K562 (cell line): Measurements from ENCODE around the gene AFF3. TPM values are rescaled to one million over a fixed set of nuclear protein-coding genes. Genes with fewer than 3 reads are reported as not detected.

Source experiments
- ATAC-seq: fragments of 200-7000 bp; cut with Tn5 transposase; 3 replicates; pipeline ENCODE4 v1.9.1; 2020; ENCODE audit warnings: moderate library complexity
- BruUV-seq: library from RNA; stranded (reverse); fragments of 400-500 nt; replicated peaks from 2 replicates; lab custom pipeline; 2021; lab: Mats Ljungman, UMichigan
- CTCF ChIA-PET: fragments of 300-600 bp; formaldehyde crosslinking; extraction: SDS; loops from one replicate; lab custom pipeline; 2021; ENCODE audit warnings: low intra/inter-chr PET ratio; lab: Yijun Ruan, JAX
- POLR2A ChIA-PET: fragments of 300-600, 350-650 bp; sonication (Branson Sonifier 250); formaldehyde crosslinking; extraction: SDS; loops from one replicate; lab custom pipeline; 2021; ENCODE audit warnings: antibody characterized with exemption, inconsistent platforms; lab: Yijun Ruan, JAX
- DNase-seq, 4 experiments: peaks; one replicate each; pipeline versions ENCODE4 v3.0.0 to v3.0.0-alpha.2; 2011 to 2018; ENCODE audit warnings: low spot score in 3 of 4, mixed read lengths in 3 of 4; ENCODE audit errors: extremely low read depth in 1 of 4
- FAIRE-seq: peaks from 2 replicates; lab custom pipeline; 2011; peaks lifted over from hg19 to GRCh38; lab: Jason Lieb, UNC
- H2AFZ ChIP-seq: 2 replicates; pipeline ENCODE4 v1.6.0; 2011; ENCODE audit warnings: low read depth, low read length, control low read depth, inconsistent platforms
- H3K27ac ChIP-seq: fragments of 200-600 bp; 3 replicates; pipeline ENCODE4 v1.8.0; 2011; ENCODE audit warnings: low read depth, mild to moderate bottlenecking, control low read depth, inconsistent platforms, low read length, moderate library complexity, mixed read lengths; ENCODE audit errors: extremely low read depth
- H3K27me3 ChIP-seq, 2 experiments: fragments of 300-600 bp in 1 of 2; 2 replicates in 1 of 2; 3 replicates in 1 of 2; pipeline versions ENCODE4 v1.6.0 to v1.8.0; 2011; ENCODE audit warnings: inconsistent platforms in 2 of 2, low read length in 2 of 2, mild to moderate bottlenecking in 1 of 2, mixed read lengths in 1 of 2, moderate library complexity in 1 of 2; ENCODE audit not compliant: control insufficient read depth in 2 of 2, insufficient read depth in 2 of 2
- H3K36me3 ChIP-seq: fragments of 300-600 bp; 3 replicates; pipeline ENCODE4 v1.8.0; 2011; ENCODE audit warnings: mild to moderate bottlenecking, low read length, inconsistent platforms; ENCODE audit not compliant: control insufficient read depth, insufficient read depth
- H3K4me1 ChIP-seq, 2 experiments: fragments of 200-600 bp in 1 of 2; replicated peaks in 1 of 2; 2 replicates in 1 of 2; 3 replicates in 1 of 2; pipeline versions ENCODE4 v1.5.1 to v1.8.0; 2011; ENCODE audit warnings: inconsistent platforms in 2 of 2, low read length in 2 of 2, mild to moderate bottlenecking in 1 of 2, mixed read lengths in 1 of 2, moderate library complexity in 1 of 2; ENCODE audit not compliant: control insufficient read depth in 2 of 2, insufficient read depth in 2 of 2
- H3K4me2 ChIP-seq: 2 replicates; pipeline ENCODE4 v1.6.1; 2011; ENCODE audit warnings: low read length, control low read depth, inconsistent platforms, mixed read lengths; ENCODE audit not compliant: insufficient read depth
- H3K4me3 ChIP-seq: fragments of 200-600 bp; sonication (generic), shearing (Covaris generic); 2 replicates; pipeline ENCODE4 v1.5.1; 2016; ENCODE audit warnings: control low read depth, inconsistent platforms
- H3K79me2 ChIP-seq: fragments of 200-600 bp; 3 replicates; pipeline ENCODE4 v1.8.0; 2011; ENCODE audit warnings: low read length, inconsistent platforms; ENCODE audit not compliant: control insufficient read depth, insufficient read depth
- H3K9ac ChIP-seq, 2 experiments: 2 replicates each; pipeline versions ENCODE4 v1.6.0 to v1.6.1; 2011; ENCODE audit warnings: low read depth in 2 of 2, low read length in 2 of 2, control low read depth in 1 of 2, inconsistent platforms in 1 of 2, mild to moderate bottlenecking in 1 of 2, mixed read lengths in 1 of 2; ENCODE audit not compliant: insufficient read depth in 1 of 2
- H3K9me1 ChIP-seq: one replicate; pipeline ENCODE4 v1.6.0; 2011; ENCODE audit warnings: inconsistent platforms, mild to moderate bottlenecking, low read length, moderate library complexity; ENCODE audit not compliant: control insufficient read depth, insufficient read depth
- H3K9me3 ChIP-seq: replicated peaks from 2 replicates; pipeline ENCODE4 v1.5.1; 2011; ENCODE audit warnings: low read depth, low read length, inconsistent platforms; ENCODE audit not compliant: control insufficient read depth, insufficient read depth
- H4K20me1 ChIP-seq: replicated peaks from 2 replicates; pipeline ENCODE4 v1.6.1; 2011; ENCODE audit warnings: low read length, inconsistent platforms, mixed read lengths; ENCODE audit not compliant: control insufficient read depth, insufficient read depth
- FOXA3 ChIP-seq, 2 experiments: fragments of 450-650 bp in 1 of 2; sonication (generic) in 1 of 2; formaldehyde crosslinking; IDR thresholded peaks in 1 of 2; conservative IDR thresholded peaks in 1 of 2; 2 replicates each; pipeline versions ENCODE4 v1.4.0 to v1.8.0; 2020 to 2022; ENCODE audit warnings: mild to moderate bottlenecking in 2 of 2, missing genetic modification reagents in 1 of 2
- FOXJ2 ChIP-seq: fragments of 200-800 bp; sonication (Bioruptor generic); IDR thresholded peaks from 2 replicates; pipeline ENCODE4 v1.6.1; 2016; ENCODE audit warnings: missing genetic modification characterization, missing compliant biosample characterization
- MBD1 ChIP-seq: fragments of 250-450 bp; sonication (Bioruptor Pico); IDR thresholded peaks from 2 replicates; pipeline ENCODE4 v1.8.0; 2022; ENCODE audit warnings: inconsistent platforms
- MED1 ChIP-seq: sonication (generic); formaldehyde crosslinking; IDR thresholded peaks from 2 replicates; pipeline ENCODE4 v1.8.1; 2023; ENCODE audit warnings: missing genetic modification reagents, borderline replicate concordance
- NR0B1 ChIP-seq: fragments of 450-650 bp; IDR thresholded peaks from one replicate; pipeline ENCODE4 v1.6.1; 2018; ENCODE audit warnings: mild to moderate bottlenecking, moderate library complexity; ENCODE audit not compliant: partially characterized antibody
- TSC22D4 ChIP-seq: fragments of 450-650 bp; IDR thresholded peaks from 2 replicates; pipeline ENCODE4 v1.6.1; 2016; ENCODE audit warnings: missing genetic modification characterization, missing biosample characterization, control low read depth
- ZNF347 ChIP-seq: fragments of 450-650 bp; formaldehyde crosslinking; IDR thresholded peaks from 2 replicates; pipeline ENCODE4 v1.4.0; 2020; ENCODE audit warnings: low read depth, mild to moderate bottlenecking, moderate library complexity
- WGBS: fragments of 100-300 bp; shearing (Covaris generic); methylation state at CpG from one replicate; pipeline ENCODE4 v1.1.6; 2016; ENCODE audit warnings: low coverage, mixed read lengths; ENCODE audit not compliant: insufficient coverage; ENCODE audit errors: missing lambda C conversion rate; 5-methylcytosine and 5-hydroxymethylcytosine counted together
- in situ Hi-C: fragments of 300-500 bp; cut with MboI; formaldehyde crosslinking; loops from 4 replicates; pipeline ENCODE4 v1.15.0; 2018; ENCODE audit warnings: inconsistent platforms, mixed read lengths
- intact Hi-C: fragments of 100-400 bp; cut with micrococcal nuclease; formaldehyde crosslinking; loops from 2 replicates; pipeline ENCODE4 v1.14.2; 2022
- polyA plus RNA-seq, 8 experiments: library from polyadenylated mRNA; depleted of rRNA in 4 of 8; stranded (reverse) in 5 of 8; unstranded in 3 of 8; fragments of >200 nt; fragmentation: Nextera tagmentation in 2 of 8; fragmentation: Illumina TruSeq in 1 of 8; extraction: Ambion mirVana in 2 of 8; extraction: Trizol in 1 of 8; gene quantifications; 2 replicates each; pipeline versions ENCODE4 v1.2.1 to v1.2.3, GENCODE V29; 2011 to 2014; ENCODE audit warnings: inconsistent platforms in 1 of 8, missing spikeins in 1 of 8
- total RNA-seq, 7 experiments: library from RNA; depleted of rRNA in 6 of 7; stranded (reverse); fragments of >200 nt in 6 of 7; fragmentation: Illumina TruSeq in 2 of 7; extraction: Trizol in 2 of 7; gene quantifications; 2 replicates each; pipeline versions ENCODE4 v1.2.1 to v1.2.3, GENCODE V29; 2011 to 2021; ENCODE audit warnings: low replicate concordance in 1 of 7

AFF3 gene
- total and polyA plus RNA-seq, 9 of the 15 experiments (the other 6 are each of a cell fraction or from before 2014, with no cell fraction given), result 0.02 to 0.11 TPM; not detected in 7

- FAIRE-seq (no peak), DNase-seq (no peak), ATAC-seq (no peak)
- no peak overlapping the region for H3K4me3 ChIP-seq
- WGBS, result 7% methylated on average over 7 of the region's 7 CpGs
- H3K79me2 ChIP-seq, result no peaks in the 10 kb centered on the region
- no peak overlapping the region for H3K27ac ChIP-seq
- H3K27me3 ChIP-seq, result peaks cover 3 to 22% of the 10 kb centered on the region in 2 experiments
- ChIA-PET CTCF (interaction anchor here (0.7 kb wide), 1 partner anchor 200 kb away, joined by 3 read pairs; no protein-coding TSS in a partner anchor), POLR2A (no interaction called here)
- H3K4me1 ChIP-seq, result no peaks in the 10 kb centered on the region
- H3K4me2 ChIP-seq, result no peak overlapping the region
- BruUV-seq, result no TSS peak
- no peak overlapping the region for H2AFZ ChIP-seq
- no peak for TF ChIP-seq FOXA3 (CRISPR knock-in tag; conservative IDR thresholded peaks at IDR 0.05 in 1 of 2, IDR thresholded peaks at IDR 0.05 in 1 of 2)
- TF ChIP-seq TSC22D4, result no peak
- no peak for TF ChIP-seq ZNF347 (CRISPR knock-in tag)
- no peak for TF ChIP-seq MBD1 (CRISPR knock-in tag)
- TF ChIP-seq FOXJ2 (tag), result no peak
- no peak for TF ChIP-seq MED1
- TF ChIP-seq NR0B1, result no peak
- no peaks in the 10 kb centered on the region for H4K20me1 ChIP-seq
- no peaks in the 10 kb centered on the region for H3K9me1 ChIP-seq
- intact Hi-C loops (loop anchor here (5.0 kb wide), 1 partner anchor 137 kb away; no protein-coding TSS in a partner anchor), in situ Hi-C loops (no loop called here)
- H3K9ac ChIP-seq, result no peak overlapping the region
- no peaks in the 10 kb centered on the region for H3K9me3 ChIP-seq
- no peaks in the 10 kb centered on the region for H3K36me3 ChIP-seq
These were observed 448.1 kb downstream of the AFF3 start for GRCh38 chr2:99694331-99694730.
